CD4-positive, alpha-beta T cell treated with Interleukin-17A for 1 hour (primary cell): ENCODE data around the gene ACADVL.
"Not testable (repeated sequence)": the region's sequence is repeated elsewhere in the genome, so short reads cannot be mapped to it uniquely, and the experiment has no call there.

ENCODE experiments used
- DNase-seq: peaks from one replicate; pipeline ENCODE4 v3.0.0-alpha.2; 2020

ACADVL gene

GRCh38 chr17:7219812-7220592, at the start of gene ACADVL, which contains the start of gene DLG4:
ACADVL (plus strand) TSS chr17:7219938; CDS start chr17:7219985, 47 bp downstream.
DLG4 (minus strand) TSS chr17:7219836.
- peak; percentile 81 for DNase-seq

DNA sequence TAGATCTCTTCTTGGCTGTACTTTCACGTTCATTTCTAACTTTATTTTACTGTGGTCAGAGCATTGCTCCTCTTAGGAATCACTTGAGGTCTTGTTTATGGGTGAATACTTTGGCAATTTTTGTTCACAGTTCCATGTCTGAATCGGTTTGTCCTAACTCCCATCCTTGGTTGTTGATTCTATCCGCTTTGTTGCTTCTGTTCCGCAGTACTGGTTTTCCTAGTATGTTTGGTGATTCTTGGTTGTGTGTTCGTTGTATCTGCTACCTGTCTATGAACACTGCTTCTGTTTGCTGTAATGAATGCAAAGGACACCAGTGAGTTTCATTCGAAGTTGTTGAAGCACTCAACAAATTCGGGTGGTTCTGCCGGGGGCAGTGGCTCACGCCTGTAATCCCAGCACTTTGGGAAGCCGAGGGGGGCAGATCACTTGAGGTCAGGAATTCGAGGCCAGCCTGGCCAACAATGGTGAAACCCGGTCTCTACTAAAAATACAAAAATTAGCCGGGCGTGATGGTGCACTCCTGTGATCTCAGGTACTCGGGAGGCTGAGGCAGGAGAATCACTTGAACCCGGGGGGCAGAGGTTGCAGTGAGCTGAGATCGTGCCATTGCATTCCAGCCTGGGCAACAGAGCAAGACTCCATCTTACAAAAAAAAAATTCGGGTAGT, 47.1 kb upstream of the ACADVL start:
- not testable (repeated sequence) for DNase-seq

DNA sequence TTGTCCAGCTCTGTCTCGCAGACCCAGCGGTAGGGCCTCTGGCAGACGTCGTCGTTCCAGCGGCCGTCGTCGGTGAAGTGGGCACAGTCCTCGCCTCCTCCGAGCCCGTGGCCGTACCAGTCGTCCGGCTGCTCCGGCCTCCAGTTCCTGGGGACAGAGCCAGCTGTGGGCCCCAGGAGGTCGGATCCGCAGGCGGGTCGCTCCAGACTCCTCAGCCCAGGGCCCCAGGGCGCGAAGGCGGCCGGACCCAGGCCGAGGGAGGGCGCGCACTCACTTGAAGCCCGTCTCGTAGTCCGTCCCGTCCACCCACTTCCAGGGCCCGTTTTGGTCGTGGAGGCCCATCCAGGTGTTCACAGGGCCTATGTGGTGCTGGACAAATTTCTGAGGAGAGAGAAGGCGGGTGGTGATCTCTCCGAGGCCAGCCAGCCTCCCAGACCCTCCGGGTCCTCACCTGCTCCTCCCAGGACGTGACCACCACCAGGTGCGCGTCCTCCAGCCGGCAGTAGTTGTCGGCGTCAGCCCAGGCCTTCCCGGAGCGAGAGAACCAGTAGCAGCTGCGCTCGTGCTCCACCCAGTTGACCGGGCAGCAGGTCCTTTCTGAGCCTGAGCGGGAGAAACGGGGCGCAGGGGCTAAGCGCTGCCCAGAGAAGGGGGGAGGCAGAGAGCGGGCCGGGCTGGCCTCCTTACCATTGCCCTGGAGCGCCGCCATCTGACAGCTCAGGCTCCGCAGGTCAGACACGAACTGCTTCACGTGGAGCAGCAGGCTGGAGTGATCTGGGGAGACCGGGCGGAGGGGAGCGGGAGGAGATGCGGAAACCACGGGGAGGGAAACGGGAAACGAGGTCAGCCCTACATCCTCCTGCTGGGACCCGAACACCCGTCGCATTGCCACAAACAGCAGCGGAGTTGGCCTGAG, 45.8 kb upstream of the ACADVL start:
- DNase-seq, result peak; percentile 57

DNA sequence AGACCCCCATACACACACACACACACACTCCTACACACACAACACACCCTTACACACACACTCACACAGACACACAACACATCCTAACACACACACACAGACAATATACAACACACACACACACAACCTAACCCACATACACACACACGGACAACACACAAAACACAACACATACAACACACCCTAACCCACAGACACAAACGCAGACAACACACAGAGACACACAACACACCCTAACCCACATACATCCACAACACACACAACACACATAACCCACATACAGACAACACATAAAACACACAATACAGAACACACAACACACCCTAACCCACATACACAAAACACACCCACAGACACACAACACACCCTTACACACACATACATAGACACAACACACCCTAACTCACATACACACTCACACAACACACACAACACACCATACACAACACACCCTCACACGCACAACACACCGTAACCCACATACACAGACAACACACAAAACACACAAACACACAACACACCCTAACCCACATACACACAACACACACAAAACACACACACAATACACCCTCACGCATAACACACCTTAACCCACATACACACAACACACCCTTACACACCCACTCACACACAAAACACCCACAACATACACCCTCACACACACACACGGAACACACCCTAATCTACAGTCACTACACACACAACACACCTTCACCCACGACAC, 45.0 kb upstream of the ACADVL start:
- no peak for DNase-seq

DNA sequence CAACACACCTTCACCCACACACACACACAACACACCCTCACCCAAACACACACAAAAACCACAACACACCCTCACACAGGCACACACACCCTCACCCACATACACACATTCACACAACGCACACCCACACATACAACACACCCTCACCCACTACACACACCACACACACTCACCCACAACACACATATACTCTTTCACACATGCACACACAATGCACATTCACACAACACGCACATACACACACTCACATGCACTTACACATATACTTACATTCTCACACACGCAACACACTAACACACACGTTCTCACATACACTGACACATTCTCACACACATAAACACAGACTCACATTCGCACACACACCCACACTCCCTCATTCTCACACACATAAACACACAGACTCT, 44.4 kb upstream of the ACADVL start:
- DNase-seq, result no peak

- DNase-seq, result no peak
Measured at GRCh38 chr17:7176107-7176840, 43.5 kb upstream of the ACADVL start.

- DNase-seq, result no peak
Measured at GRCh38 chr17:7176841-7177190, 42.9 kb upstream of the ACADVL start.

DNA sequence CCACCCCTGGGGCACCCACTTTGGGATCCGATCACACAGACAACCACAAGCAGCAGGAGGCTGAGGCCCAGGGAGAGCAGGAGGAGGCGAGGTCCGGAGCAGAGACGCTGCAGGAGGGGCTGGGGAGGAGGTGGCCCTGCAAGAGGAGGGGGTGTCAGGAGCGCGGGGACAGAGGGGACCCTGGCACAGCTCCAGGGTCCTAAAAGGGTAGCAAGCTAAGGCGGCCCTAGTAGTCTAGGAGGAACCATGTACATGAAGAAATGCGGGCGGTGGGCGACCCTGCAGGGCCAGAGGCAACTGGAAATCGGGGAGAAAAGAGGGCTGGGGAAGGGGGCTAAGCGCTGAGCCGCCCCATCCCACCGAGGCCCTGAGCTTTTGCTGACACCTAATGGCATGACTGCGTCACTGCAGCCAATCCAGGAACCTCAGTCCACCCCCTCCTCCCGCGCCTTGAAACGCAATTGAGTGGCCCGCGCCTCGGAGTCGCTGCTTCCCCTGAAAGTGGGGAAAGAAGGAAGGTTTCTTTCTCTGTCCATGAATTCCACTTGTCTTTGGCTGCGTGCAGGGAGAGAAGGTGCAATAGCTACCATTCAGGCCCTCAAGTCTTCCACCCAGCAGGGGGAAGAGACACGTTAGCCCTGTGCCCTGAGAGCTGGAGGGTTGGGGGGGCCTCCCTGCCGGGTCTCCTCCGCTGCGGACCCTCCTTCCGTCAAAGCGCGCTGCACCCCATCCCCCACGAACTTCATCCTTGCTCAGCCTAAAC, 42.4 kb upstream of the ACADVL start:
- DNase-seq, result peak; percentile 76

DNA sequence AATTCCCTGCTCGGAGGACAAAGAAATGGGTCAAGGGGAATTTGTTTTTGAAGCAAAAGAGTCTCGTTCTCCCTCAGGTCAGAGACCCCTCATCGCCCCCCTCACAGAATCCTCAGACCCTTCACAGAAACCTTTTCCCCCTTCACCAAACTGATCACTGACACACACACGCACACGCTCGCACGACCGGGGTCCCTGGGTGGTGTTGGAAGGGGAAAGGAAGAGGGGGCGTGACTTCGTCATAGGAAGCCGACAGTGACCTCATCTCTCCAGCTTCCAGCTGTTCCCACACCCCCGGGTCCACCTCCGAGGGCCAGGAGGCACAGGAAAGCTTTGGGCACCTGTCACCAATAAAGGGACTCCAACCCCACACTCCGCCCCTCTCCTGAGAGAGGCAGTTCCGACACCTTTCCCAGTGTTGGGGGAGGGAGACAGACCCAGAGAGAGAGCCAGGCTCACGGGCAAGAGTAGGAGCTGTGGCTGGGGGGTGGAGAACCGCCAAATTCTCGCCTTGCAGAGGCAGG, 41.7 kb upstream of the ACADVL start:
- DNase-seq, result no peak

DNA sequence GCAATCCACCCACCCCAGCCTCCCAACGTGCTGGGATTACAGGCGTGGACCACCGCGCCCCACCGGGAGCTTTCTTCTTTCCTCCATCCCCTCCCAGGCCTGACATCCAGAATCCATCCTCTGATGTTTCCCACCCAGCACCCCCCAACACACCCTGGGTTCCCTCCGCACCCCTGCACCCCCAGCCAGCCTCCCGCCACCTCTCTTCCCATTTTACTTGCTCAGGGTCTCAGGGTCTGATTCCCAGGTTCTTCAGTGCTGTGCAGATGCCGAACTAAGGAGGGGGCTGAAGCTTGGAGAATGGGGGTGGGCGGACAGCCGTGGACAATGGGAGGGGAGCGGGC, 40.8 kb upstream of the ACADVL start:
- no peak for DNase-seq

DNA sequence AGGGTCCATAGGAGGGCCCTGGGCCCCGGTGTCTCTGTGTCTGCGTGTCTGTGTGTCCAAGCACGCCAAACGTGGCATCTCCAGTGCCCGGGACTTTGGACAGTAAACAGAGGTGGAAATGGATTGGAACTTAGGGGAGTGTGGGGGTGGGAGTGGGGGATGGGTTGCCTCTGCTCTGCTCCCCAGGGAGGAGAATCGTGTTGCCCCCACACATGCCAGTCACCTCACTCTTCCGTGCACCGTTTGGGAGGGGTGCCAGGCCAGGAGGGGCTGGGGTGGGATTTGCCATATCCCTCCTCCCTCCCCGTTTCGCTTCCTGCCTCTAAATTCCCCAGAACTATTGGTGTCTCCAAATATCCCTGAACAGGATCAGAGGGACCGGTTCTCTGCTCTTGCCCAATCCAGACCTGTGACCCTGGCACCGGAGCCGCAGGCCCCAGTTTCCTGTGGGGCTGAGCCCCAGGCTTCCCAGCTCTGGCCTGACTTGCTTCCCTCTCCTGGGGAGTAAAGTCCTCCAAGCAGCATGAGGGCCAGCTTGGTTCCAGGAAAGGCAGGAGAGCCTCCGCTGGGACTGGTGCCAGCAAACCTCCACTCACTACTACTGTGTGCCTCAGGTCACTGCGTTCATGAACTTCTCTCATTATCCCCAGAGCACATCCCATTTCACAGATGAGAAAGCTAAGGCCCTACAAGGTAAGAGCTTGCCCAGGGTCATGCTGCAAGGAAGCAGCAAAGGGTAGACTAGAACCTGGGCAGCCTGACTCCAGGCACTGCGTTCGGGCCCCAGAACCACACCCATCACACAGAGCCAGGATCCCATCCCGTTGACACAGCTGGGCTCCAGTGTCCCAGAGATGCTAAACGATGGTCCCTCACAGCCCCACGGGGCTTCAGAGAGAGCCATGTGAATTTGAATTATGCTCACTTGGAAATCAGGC, 40.2 kb upstream of the ACADVL start, which contains the start of gene ASGR1:
Gene ASGR1, minus strand, starts transcription at position 54 of the 938 bp plus-strand sequence. CDS start 807 bp downstream, outside the sequence.
- DNase-seq, result no peak

DNA sequence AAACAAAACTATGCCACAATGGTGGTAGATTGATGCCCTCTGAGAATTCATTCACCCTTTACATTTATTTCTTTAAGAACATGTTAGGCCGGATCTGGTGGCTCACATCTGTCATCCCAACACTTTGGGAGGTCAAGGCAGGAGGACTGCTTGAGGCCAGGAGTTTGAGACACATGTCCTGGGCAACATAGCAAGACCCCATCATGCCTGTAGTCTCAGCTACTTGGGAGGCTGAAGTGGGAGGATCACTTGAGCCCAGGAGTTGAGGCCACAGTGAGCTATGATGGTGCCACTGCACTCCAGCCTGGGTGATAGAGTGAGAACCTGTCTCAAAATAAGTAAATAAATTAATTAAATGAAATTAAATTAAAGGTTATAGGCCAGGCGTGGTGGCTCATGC, 37.6 kb upstream of the ACADVL start:
- not testable (repeated sequence) for DNase-seq

GRCh38 chr17:7183433-7184090, 36.2 kb upstream of the ACADVL start:
- no peak for DNase-seq

GRCh38 chr17:7184091-7184488, 35.6 kb upstream of the ACADVL start:
- no peak for DNase-seq

- no peak for DNase-seq
Measured at GRCh38 chr17:7184647-7185046, 35.1 kb upstream of the ACADVL start.

- DNase-seq, result no peak
Measured at GRCh38 chr17:7186241-7186640, 33.5 kb upstream of the ACADVL start.

GRCh38 chr17:7190276-7190917, 29.3 kb upstream of the ACADVL start:
- DNase-seq, result no peak

GRCh38 chr17:7191069-7191468, 28.7 kb upstream of the ACADVL start:
- no peak for DNase-seq
